HEK293T (cell line): ENCODE measurements around the gene ARRB1.

Source experiments
- CTCF ChIA-PET: fragments of 350-600 bp; formaldehyde crosslinking; extraction: SDS; loops from one replicate; lab custom pipeline; 2021; ENCODE audit warnings: antibody characterized with exemption, inconsistent platforms; lab: Yijun Ruan, JAX
- POLR2A ChIA-PET: fragments of 350-600 bp; formaldehyde crosslinking; extraction: SDS; loops from one replicate; lab custom pipeline; 2020; ENCODE audit warnings: antibody characterized with exemption, inconsistent platforms; lab: Yijun Ruan, JAX
- DNase-seq: peaks from one replicate; pipeline ENCODE4 v3.0.0; 2012; ENCODE audit warnings: mixed read lengths; ENCODE audit errors: extremely low spot score
- ARNT ChIP-seq: fragments of 450-650 bp; IDR thresholded peaks from 2 replicates; pipeline ENCODE4 v1.6.1; 2017; ENCODE audit warnings: mild to moderate bottlenecking
- BHLHE40 ChIP-seq: fragments of 450-650 bp; IDR thresholded peaks from 2 replicates; pipeline ENCODE4 v1.6.1; 2016; ENCODE audit warnings: mild to moderate bottlenecking, moderate library complexity, borderline replicate concordance
- CTBP1 ChIP-seq: fragments of 450-650 bp; IDR thresholded peaks from 2 replicates; pipeline ENCODE4 v1.6.1; 2016; ENCODE audit warnings: borderline replicate concordance
- ELF4 ChIP-seq: fragments of 450-650 bp; IDR thresholded peaks from 2 replicates; pipeline ENCODE4 v1.6.1; 2017; ENCODE audit warnings: antibody characterized with exemption
- FOXA1 ChIP-seq: fragments of 450-650 bp; IDR thresholded peaks from 2 replicates; pipeline ENCODE4 v1.6.1; 2016; ENCODE audit warnings: mild to moderate bottlenecking
- FOXK2 ChIP-seq: fragments of 450-650 bp; IDR thresholded peaks from 2 replicates; pipeline ENCODE4 v1.6.1; 2016; ENCODE audit warnings: mild to moderate bottlenecking
- FOXM1 ChIP-seq: fragments of 450-650 bp; IDR thresholded peaks from 2 replicates; pipeline ENCODE4 v1.6.1; 2017; ENCODE audit warnings: mild to moderate bottlenecking, borderline replicate concordance
- HDGF ChIP-seq: fragments of 450-650 bp; IDR thresholded peaks from 2 replicates; pipeline ENCODE4 v1.6.1; 2017; ENCODE audit warnings: antibody characterized with exemption, borderline replicate concordance
- L3MBTL2 ChIP-seq: fragments of 450-650 bp; conservative IDR thresholded peaks from 2 replicates; pipeline ENCODE4 v1.6.1; 2016; ENCODE audit warnings: mild to moderate bottlenecking
- LEF1 ChIP-seq: fragments of 450-650 bp; IDR thresholded peaks from 2 replicates; pipeline ENCODE4 v1.6.1; 2017; ENCODE audit warnings: mild to moderate bottlenecking, borderline replicate concordance
- NFRKB ChIP-seq: fragments of 450-650 bp; IDR thresholded peaks from 2 replicates; pipeline ENCODE4 v1.6.1; 2016; ENCODE audit warnings: mild to moderate bottlenecking, moderate library complexity
- PKNOX1 ChIP-seq: fragments of 450-650 bp; IDR thresholded peaks from 2 replicates; pipeline ENCODE4 v1.6.1; 2016
- SP1 ChIP-seq: fragments of 450-650 bp; IDR thresholded peaks from 2 replicates; pipeline ENCODE4 v1.6.1; 2017
- SUZ12 ChIP-seq: fragments of 450-650 bp; IDR thresholded peaks from 2 replicates; pipeline ENCODE4 v1.6.1; 2016; ENCODE audit warnings: mild to moderate bottlenecking
- TARDBP ChIP-seq: fragments of 450-650 bp; IDR thresholded peaks from 2 replicates; pipeline ENCODE4 v1.6.1; 2016
- ZNF384 ChIP-seq: fragments of 450-650 bp; IDR thresholded peaks from 2 replicates; pipeline ENCODE4 v1.6.1; 2016

Gene ARRB1

GRCh38 chr11:75320046-75320618 is 31.3 kb downstream of the ARRB1 start:
- no peak for DNase-seq
- no peak for TF ChIP-seq PKNOX1
- no peak for TF ChIP-seq FOXK2
- TF ChIP-seq L3MBTL2, result no peak
- TF ChIP-seq NFRKB, result no peak
- no peak for TF ChIP-seq LEF1
- no peak for TF ChIP-seq FOXA1
- no peak for TF ChIP-seq TARDBP
- no peak for TF ChIP-seq ELF4
- TF ChIP-seq FOXM1, result no peak
- no peak for TF ChIP-seq SUZ12
- TF ChIP-seq ARNT, result no peak
- no peak for TF ChIP-seq HDGF
- no peak for TF ChIP-seq CTBP1
- no peak for TF ChIP-seq ZNF384
- no peak for TF ChIP-seq SP1
- TF ChIP-seq BHLHE40, result no peak
- ChIA-PET CTCF (no interaction called here), POLR2A (no interaction called here)

- TF ChIP-seq BHLHE40, result no peak
- TF ChIP-seq L3MBTL2, result no peak
- TF ChIP-seq ZNF384, result no peak
- no peak for TF ChIP-seq FOXK2
- TF ChIP-seq FOXM1, result no peak
- no peak for TF ChIP-seq HDGF
- TF ChIP-seq ARNT, result no peak
- no peak for TF ChIP-seq CTBP1
- no peak for TF ChIP-seq LEF1
- TF ChIP-seq SP1, result no peak
- no peak for TF ChIP-seq FOXA1
- no peak for TF ChIP-seq PKNOX1
- no peak for TF ChIP-seq NFRKB
- TF ChIP-seq ELF4, result no peak
- no peak for TF ChIP-seq TARDBP
- no peak for TF ChIP-seq SUZ12
- CTCF ChIA-PET, result no interaction called here
- no peak for DNase-seq
- POLR2A ChIA-PET, result no interaction called here
Observed at GRCh38 chr11:75319035-75319877, 32.2 kb downstream of the ARRB1 start.

- DNase-seq, result no peak
- ChIA-PET CTCF (interaction anchor here (1.2 kb wide), 1 partner anchor 12 kb away, joined by 3 read pairs; no protein-coding TSS in a partner anchor), POLR2A (no interaction called here)
- TF ChIP-seq ZNF384 (no peak), FOXM1 (no peak), ELF4 (no peak), HDGF (no peak), FOXK2 (no peak), PKNOX1 (no peak), SP1 (no peak), NFRKB (no peak), LEF1 (no peak), L3MBTL2 (no peak), SUZ12 (no peak), BHLHE40 (no peak)
Observed at GRCh38 chr11:75317446-75318122, 33.9 kb downstream of the ARRB1 start.

GRCh38 chr11:75315439-75315805 is 36.0 kb downstream of the ARRB1 start:
- no peak for DNase-seq
- TF ChIP-seq SUZ12, result no peak
- ChIA-PET CTCF (no interaction called here), POLR2A (no interaction called here)

GRCh38 chr11:75314771-75315438 is 36.6 kb downstream of the ARRB1 start:
- DNase-seq, result no peak
- CTCF ChIA-PET, result no interaction called here
- POLR2A ChIA-PET, result no interaction called here
- TF ChIP-seq ARNT, result no peak
- TF ChIP-seq NFRKB, result no peak
- TF ChIP-seq L3MBTL2, result no peak
- no peak for TF ChIP-seq LEF1
- no peak for TF ChIP-seq TARDBP
- no peak for TF ChIP-seq BHLHE40
- no peak for TF ChIP-seq FOXK2
- no peak for TF ChIP-seq HDGF
- no peak for TF ChIP-seq ZNF384
- TF ChIP-seq FOXA1, result no peak
- no peak for TF ChIP-seq CTBP1
- TF ChIP-seq ELF4, result no peak
